Keratinocyte (primary cell): ENCODE data around the gene CRTC2. TPM values are rescaled to one million over a fixed set of nuclear protein-coding genes. Genes with fewer than 3 reads are reported as not detected.

ENCODE experiments used
- DNase-seq: peaks from one replicate; pipeline ENCODE4 v3.0.0-alpha.2; 2011; ENCODE audit warnings: low read depth, missing footprints, low spot score
- FAIRE-seq: peaks from 2 replicates; lab custom pipeline; 2011; peaks lifted over from hg19 to GRCh38; lab: Jason Lieb, UNC
- H2AFZ ChIP-seq: 2 replicates; pipeline ENCODE4 v1.6.0; 2012; ENCODE audit warnings: low read length, control low read depth, inconsistent platforms; ENCODE audit not compliant: control insufficient read depth
- H3K27ac ChIP-seq: 2 replicates; pipeline ENCODE4 v1.5.1; 2011; ENCODE audit warnings: low read length; ENCODE audit not compliant: control insufficient read depth, insufficient read depth
- H3K27me3 ChIP-seq: 3 replicates; pipeline ENCODE4 v1.6.0; 2011; ENCODE audit warnings: low read length; ENCODE audit not compliant: control insufficient read depth, insufficient read depth; ENCODE audit errors: extremely low read depth
- H3K36me3 ChIP-seq, 2 experiments: 2 replicates in 1 of 2; 3 replicates in 1 of 2; pipeline ENCODE4 v1.5.1; 2011; ENCODE audit warnings: low read length in 2 of 2, mild to moderate bottlenecking in 1 of 2; ENCODE audit not compliant: control insufficient read depth in 2 of 2, insufficient read depth in 2 of 2; ENCODE audit errors: extremely low read depth in 1 of 2
- H3K4me1 ChIP-seq: 3 replicates; pipeline ENCODE4 v1.5.1; 2011; ENCODE audit warnings: low read length; ENCODE audit not compliant: control insufficient read depth, insufficient read depth; ENCODE audit errors: extremely low read depth
- H3K4me2 ChIP-seq: 3 replicates; pipeline ENCODE4 v1.6.0; 2011; ENCODE audit warnings: low read depth, low read length; ENCODE audit not compliant: control insufficient read depth, insufficient read depth; ENCODE audit errors: extremely low read depth
- H3K4me3 ChIP-seq, 3 experiments: fragments of 200-600 bp in 1 of 3; sonication (generic) in 1 of 3; 2 replicates in 2 of 3; 3 replicates in 1 of 3; pipeline ENCODE4 v1.5.1; 2011 to 2016; ENCODE audit warnings: low read length in 3 of 3, mild to moderate bottlenecking in 3 of 3, control low read depth in 2 of 3, inconsistent platforms in 1 of 3, low read depth in 1 of 3, mixed read lengths in 1 of 3, mixed run types in 1 of 3, moderate library complexity in 1 of 3; ENCODE audit not compliant: control insufficient read depth in 2 of 3, insufficient read depth in 2 of 3; ENCODE audit errors: extremely low read depth in 1 of 3
- H3K79me2 ChIP-seq: 2 replicates; pipeline ENCODE4 v1.6.0; 2012; ENCODE audit warnings: low read length; ENCODE audit not compliant: control insufficient read depth, insufficient read depth
- H3K9ac ChIP-seq: 3 replicates; pipeline ENCODE4 v1.6.0; 2011; ENCODE audit warnings: low read length; ENCODE audit not compliant: control insufficient read depth, insufficient read depth; ENCODE audit errors: extremely low read depth
- H3K9me1 ChIP-seq: 3 replicates; pipeline ENCODE4 v1.6.0; 2011; ENCODE audit warnings: low read length; ENCODE audit not compliant: control insufficient read depth, insufficient read depth; ENCODE audit errors: extremely low read depth
- H3K9me3 ChIP-seq: 2 replicates; pipeline ENCODE4 v1.5.1; 2012; ENCODE audit warnings: low read depth, low read length; ENCODE audit not compliant: control insufficient read depth
- H4K20me1 ChIP-seq: 3 replicates; pipeline ENCODE4 v1.6.0; 2011; ENCODE audit warnings: low read length; ENCODE audit not compliant: control insufficient read depth, insufficient read depth; ENCODE audit errors: extremely low read depth
- EZH2 ChIP-seq: IDR thresholded peaks from one replicate; pipeline ENCODE4 v1.6.1; 2012; ENCODE audit warnings: inconsistent platforms, mild to moderate bottlenecking, low read length, moderate library complexity
- dilution Hi-C: fragments of 300-500 bp; cut with MboI; formaldehyde crosslinking; loops from one replicate; pipeline ENCODE4 v1.7.0; 2020; ENCODE audit warnings: low sequenced_read_pairs; ENCODE audit not compliant: extremely low pct_ligation_motif_present
- polyA plus RNA-seq, 5 experiments: library from polyadenylated mRNA; depleted of rRNA in 3 of 5; stranded (reverse) in 3 of 5; stranded (forward) in 1 of 5; unstranded in 1 of 5; fragments of >200 nt; gene quantifications; 1 replicate in 1 of 5; 2 replicates in 3 of 5; 3 replicates in 1 of 5; pipeline versions ENCODE4 v1.2.1 to v1.2.3, GENCODE V29; 2011 to 2012; ENCODE audit warnings: missing spikeins in 2 of 5, low read depth in 1 of 5, low replicate concordance in 1 of 5
- TF ChIP-seq, protein P1 (sequence below), 3 experiments: IDR thresholded peaks in 1 of 3; conservative IDR thresholded peaks in 1 of 3; optimal IDR thresholded peaks in 1 of 3; 2 replicates in 2 of 3; 3 replicates in 1 of 3; pipeline versions ENCODE3 to v1.5.1; 2011; ENCODE audit warnings: low read length in 3 of 3, mild to moderate bottlenecking in 3 of 3, moderate library complexity in 2 of 3, control low read depth in 1 of 3, inconsistent platforms in 1 of 3; ENCODE audit not compliant: insufficient read depth in 2 of 3; ENCODE audit errors: extremely low read depth in 1 of 3

Gene CRTC2
- polyA plus RNA-seq, 1 donor (not counting 4 experiments of a cell fraction or from before 2014, with no cell fraction given): 15.9 TPM

DNA sequence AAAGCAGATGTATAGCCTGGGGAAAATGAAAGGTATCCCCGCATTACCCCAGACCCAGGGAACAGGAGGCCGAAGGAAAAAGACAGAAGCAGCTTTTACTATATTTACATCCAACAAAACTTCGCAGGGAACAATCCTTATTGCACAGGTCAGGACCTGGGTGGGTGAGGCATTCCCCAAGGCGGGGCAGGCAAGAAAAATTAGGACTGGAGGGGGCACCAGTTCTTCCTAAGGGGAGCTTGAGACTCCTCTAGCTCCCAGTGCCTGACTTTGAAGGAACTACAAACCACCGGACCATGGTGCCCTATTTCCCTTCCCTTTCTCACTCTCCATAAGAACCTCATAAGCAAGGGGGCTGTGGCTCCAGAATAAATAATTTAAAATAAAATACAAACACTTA lies 29.0 kb downstream of the CRTC2 start:
- Histone ChIP-seq H3K9me1 (no peaks in the 10 kb centered on the region), H3K36me3 (peaks cover 1 to 24% of the 10 kb centered on the region in 2 experiments), H3K9me3 (no peaks in the 10 kb centered on the region), H3K27me3 (no peaks in the 10 kb centered on the region), H3K4me3 (no peak overlapping the region), H2AFZ (no peak overlapping the region), H3K9ac (no peak overlapping the region), H3K4me1 (no peaks in the 10 kb centered on the region), H3K4me2 (no peak overlapping the region), H3K27ac (no peak overlapping the region), H4K20me1 (no peaks in the 10 kb centered on the region), H3K79me2 (no peaks in the 10 kb centered on the region)
- no peak for TF ChIP-seq EZH2
- TF ChIP-seq, protein P1, sequence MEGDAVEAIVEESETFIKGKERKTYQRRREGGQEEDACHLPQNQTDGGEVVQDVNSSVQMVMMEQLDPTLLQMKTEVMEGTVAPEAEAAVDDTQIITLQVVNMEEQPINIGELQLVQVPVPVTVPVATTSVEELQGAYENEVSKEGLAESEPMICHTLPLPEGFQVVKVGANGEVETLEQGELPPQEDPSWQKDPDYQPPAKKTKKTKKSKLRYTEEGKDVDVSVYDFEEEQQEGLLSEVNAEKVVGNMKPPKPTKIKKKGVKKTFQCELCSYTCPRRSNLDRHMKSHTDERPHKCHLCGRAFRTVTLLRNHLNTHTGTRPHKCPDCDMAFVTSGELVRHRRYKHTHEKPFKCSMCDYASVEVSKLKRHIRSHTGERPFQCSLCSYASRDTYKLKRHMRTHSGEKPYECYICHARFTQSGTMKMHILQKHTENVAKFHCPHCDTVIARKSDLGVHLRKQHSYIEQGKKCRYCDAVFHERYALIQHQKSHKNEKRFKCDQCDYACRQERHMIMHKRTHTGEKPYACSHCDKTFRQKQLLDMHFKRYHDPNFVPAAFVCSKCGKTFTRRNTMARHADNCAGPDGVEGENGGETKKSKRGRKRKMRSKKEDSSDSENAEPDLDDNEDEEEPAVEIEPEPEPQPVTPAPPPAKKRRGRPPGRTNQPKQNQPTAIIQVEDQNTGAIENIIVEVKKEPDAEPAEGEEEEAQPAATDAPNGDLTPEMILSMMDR (optimal IDR thresholded peaks at IDR 0.05 in 1 of 3, IDR thresholded peaks at IDR 0.05 in 1 of 3, conservative IDR thresholded peaks at IDR 0.05 in 1 of 3; ENCODE audit: extremely low read depth in 1 of 3, insufficient read depth in 2 of 3, low read length in 3 of 3): no peak
- no peak for DNase-seq
- FAIRE-seq: no peak
- dilution Hi-C loops: no loop called here

- dilution Hi-C loops: no loop called here
- no peak for FAIRE-seq
- no peak overlapping the region for H3K27ac ChIP-seq
These were observed 29.5 kb downstream of the CRTC2 start for GRCh38 chr1:153928791-153929341.

More at GRCh38 chr1:153928791-153929341, 29.5 kb downstream of the CRTC2 start:
- H2AFZ ChIP-seq: no peak overlapping the region
- H3K4me3 ChIP-seq: no peak overlapping the region
- TF ChIP-seq, protein P1 (optimal IDR thresholded peaks at IDR 0.05 in 1 of 3, IDR thresholded peaks at IDR 0.05 in 1 of 3, conservative IDR thresholded peaks at IDR 0.05 in 1 of 3; ENCODE audit: extremely low read depth in 1 of 3, insufficient read depth in 2 of 3, low read length in 3 of 3): no peak
- TF ChIP-seq EZH2: no peak
- no peaks in the 10 kb centered on the region for H3K27me3 ChIP-seq
- peaks cover 5% of the 10 kb centered on the region for H3K4me1 ChIP-seq
- H3K36me3 ChIP-seq: peaks cover 0 to 21% of the 10 kb centered on the region in 2 experiments
- no peaks in the 10 kb centered on the region for H4K20me1 ChIP-seq
- no peak overlapping the region for H3K9ac ChIP-seq
- no peaks in the 10 kb centered on the region for H3K9me3 ChIP-seq
- DNase-seq: no peak
- no peaks in the 10 kb centered on the region for H3K9me1 ChIP-seq
- no peaks in the 10 kb centered on the region for H3K79me2 ChIP-seq
- no peak overlapping the region for H3K4me2 ChIP-seq
